GM21737 (cell line): Measurements from ENCODE around the gene COA8.
A peak's percentile ranks its signal among the peaks of the same experiment; 100 is the strongest.
"Not testable (repeated sequence)": the region's sequence is repeated elsewhere in the genome, so short reads cannot be mapped to it uniquely, and the experiment has no call there.

Source experiments
- ATAC-seq: cut with Tn5 transposase; IDR thresholded peaks from one replicate; pipeline ENCODE4 v1.9.1; 2021; ENCODE audit warnings: mild to moderate bottlenecking, moderate library complexity; ENCODE audit not compliant: unreplicated experiment

The COA8 gene

GRCh38 chr14:103525430-103526246, 37.1 kb upstream of the COA8 start:
- not testable (repeated sequence) for ATAC-seq

GRCh38 chr14:103526247-103526913, 36.4 kb upstream of the COA8 start:
- no peak for ATAC-seq

GRCh38 chr14:103526914-103527248, 35.9 kb upstream of the COA8 start:
- ATAC-seq: no peak

GRCh38 chr14:103527408-103528145, 35.2 kb upstream of the COA8 start:
- peak; percentile 47 for ATAC-seq

GRCh38 chr14:103528146-103528586, 34.6 kb upstream of the COA8 start:
- no peak for ATAC-seq

GRCh38 chr14:103528587-103529382, 34.0 kb upstream of the COA8 start, which contains the start of gene TRMT61A:
TRMT61A (plus strand) TSS chr14:103529196; CDS start chr14:103529979, 783 bp downstream.
- no peak for ATAC-seq

- no peak for ATAC-seq
These were observed 33.1 kb upstream of the COA8 start for GRCh38 chr14:103529383-103530365.

GRCh38 chr14:103530390-103530789, 32.4 kb upstream of the COA8 start:
- ATAC-seq: no peak

- no peak for ATAC-seq
These were observed 31.9 kb upstream of the COA8 start for GRCh38 chr14:103530831-103531230.

GRCh38 chr14:103531421-103532215, 31.1 kb upstream of the COA8 start:
- no peak for ATAC-seq

GRCh38 chr14:103532216-103533136, 30.3 kb upstream of the COA8 start:
- ATAC-seq: no peak

GRCh38 chr14:103533137-103533998, 29.4 kb upstream of the COA8 start:
- no peak for ATAC-seq

GRCh38 chr14:103533999-103534575, 28.7 kb upstream of the COA8 start:
- ATAC-seq: no peak

GRCh38 chr14:103534576-103535061, 28.1 kb upstream of the COA8 start:
- ATAC-seq: no peak

- ATAC-seq: no peak
These were observed 27.5 kb upstream of the COA8 start for GRCh38 chr14:103535081-103535890.
